ENCODE data around the gene ATG9B. TPM values are rescaled to one million over a fixed set of nuclear protein-coding genes. Genes with fewer than 3 reads are reported as not detected.

Gene ATG9B
- total and polyA plus RNA-seq, 2 donors (not counting 3 experiments of a cell fraction or from before 2014, with no cell fraction given): 0.04 TPM; not detected in 1

GRCh38 chr7:151063212-151063561 lies 38.9 kb upstream of the ATG9B start:
- H3K4me1 ChIP-seq (ENCODE audit: control insufficient read depth, extremely low read depth, insufficient read depth, low read length): peaks cover 21% of the 10 kb centered on the region
- H3K79me2 ChIP-seq (ENCODE audit: control insufficient read depth, insufficient read depth, low read length): peaks cover 34% of the 10 kb centered on the region
- H3K9me1 ChIP-seq (replicated peaks; ENCODE audit: control insufficient read depth, extremely low read depth, insufficient read depth, low read length): no peaks in the 10 kb centered on the region
- ChIA-PET POLR2A (no interaction called here), CTCF (no interaction called here)
- H3K27ac ChIP-seq (ENCODE audit: insufficient read depth, low read depth, low read length): no peak overlapping the region
- no peak for TF ChIP-seq POLR2A (IDR thresholded peaks at IDR 0.05; ENCODE audit: low read depth, low read length)
- DNase-seq (ENCODE audit: low read depth, low spot score) (no peak), FAIRE-seq (no peak)
- no peaks in the 10 kb centered on the region for H4K20me1 ChIP-seq (replicated peaks; ENCODE audit: control insufficient read depth, extremely low read depth, insufficient read depth, low read length)
- H3K27me3 ChIP-seq (ENCODE audit: control insufficient read depth in 2 of 2, insufficient read depth in 2 of 2, low read length in 2 of 2): no peaks in the 10 kb centered on the region
- BruUV-seq (replicated peaks): no TSS peak
- intact Hi-C loops (cut with micrococcal nuclease): no loop called here
- H3K4me3 ChIP-seq (replicated peaks in 1 of 3; ENCODE audit: insufficient read depth in 1 of 3, low read depth in 1 of 3, low read length in 3 of 3): no peak overlapping the region
- H3K9me3 ChIP-seq (replicated peaks; ENCODE audit: control insufficient read depth, insufficient read depth, low read length): no peaks in the 10 kb centered on the region
- dilution Hi-C loops (cut with MboI; ENCODE audit: extremely low pct_ligation_motif_present, low sequenced_read_pairs): no loop called here
- H2AFZ ChIP-seq (ENCODE audit: low read depth, low read length): no peak overlapping the region
- H3K36me3 ChIP-seq (ENCODE audit: control insufficient read depth in 2 of 2, extremely low read depth in 1 of 2, insufficient read depth in 2 of 2, low read length in 2 of 2): peaks cover 12 to 37% of the 10 kb centered on the region in 2 experiments
- no peak overlapping the region for H3K4me2 ChIP-seq (ENCODE audit: insufficient read depth, low read length)
- no peak overlapping the region for H3K9ac ChIP-seq (replicated peaks; ENCODE audit: extremely low read depth, insufficient read depth, low read length)

- no peak for TF ChIP-seq MYC (IDR thresholded peaks at IDR 0.05; ENCODE audit: low read depth, low read length)
- TF ChIP-seq MAX (IDR thresholded peaks at IDR 0.05; ENCODE audit: insufficient read depth, insufficient read length): peak; percentile 29
- Histone ChIP-seq H3K9me3 (replicated peaks; ENCODE audit: control insufficient read depth, insufficient read depth, low read length) (no peaks in the 10 kb centered on the region), H3K4me3 (replicated peaks in 1 of 3; ENCODE audit: insufficient read depth in 1 of 3, low read depth in 1 of 3, low read length in 3 of 3) (no peak overlapping the region), H2AFZ (ENCODE audit: low read depth, low read length) (no peak overlapping the region), H3K4me2 (ENCODE audit: insufficient read depth, low read length) (no peak overlapping the region), H4K20me1 (replicated peaks; ENCODE audit: control insufficient read depth, extremely low read depth, insufficient read depth, low read length) (no peaks in the 10 kb centered on the region), H3K9me1 (replicated peaks; ENCODE audit: control insufficient read depth, extremely low read depth, insufficient read depth, low read length) (no peaks in the 10 kb centered on the region), H3K27me3 (ENCODE audit: control insufficient read depth in 2 of 2, insufficient read depth in 2 of 2, low read length in 2 of 2) (no peaks in the 10 kb centered on the region), H3K4me1 (ENCODE audit: control insufficient read depth, extremely low read depth, insufficient read depth, low read length) (peaks cover 22% of the 10 kb centered on the region), H3K36me3 (ENCODE audit: control insufficient read depth in 2 of 2, extremely low read depth in 1 of 2, insufficient read depth in 2 of 2, low read length in 2 of 2) (peaks cover 11 to 32% of the 10 kb centered on the region in 2 experiments), H3K79me2 (ENCODE audit: control insufficient read depth, insufficient read depth, low read length) (peaks cover 34% of the 10 kb centered on the region), H3K9ac (replicated peaks; ENCODE audit: extremely low read depth, insufficient read depth, low read length) (no peak overlapping the region), H3K27ac (ENCODE audit: insufficient read depth, low read depth, low read length) (no peak overlapping the region)
- FAIRE-seq (no peak), DNase-seq (ENCODE audit: low read depth, low spot score) (no peak)
- intact Hi-C loops (cut with micrococcal nuclease) (no loop called here), dilution Hi-C loops (cut with MboI; ENCODE audit: extremely low pct_ligation_motif_present, low sequenced_read_pairs) (no loop called here)
- BruUV-seq (replicated peaks): no TSS peak
- CTCF ChIA-PET: interaction anchor here (1.3 kb wide), 1 partner anchor 11 kb away, joined by 4 read pairs; no protein-coding TSS in a partner anchor
- POLR2A ChIA-PET: interaction anchor here (0.6 kb wide), 1 partner anchor 33 kb away, joined by 3 read pairs; no protein-coding TSS in a partner anchor
Observed at GRCh38 chr7:151062399-151063211, 38.3 kb upstream of the ATG9B start.
